Keratinocyte (primary cell): Measurements from ENCODE around the gene RPS6KA5.
"Not testable (repeated sequence)": the region's sequence is repeated elsewhere in the genome, so short reads cannot be mapped to it uniquely, and the experiment has no call there.

ENCODE experiments used
- EZH2 ChIP-seq: IDR thresholded peaks from one replicate; pipeline ENCODE4 v1.6.1; 2012; ENCODE audit warnings: inconsistent platforms, mild to moderate bottlenecking, low read length, moderate library complexity
- TF ChIP-seq, protein P1 (sequence below), 3 experiments: IDR thresholded peaks in 1 of 3; conservative IDR thresholded peaks in 1 of 3; optimal IDR thresholded peaks in 1 of 3; 2 replicates in 2 of 3; 3 replicates in 1 of 3; pipeline versions ENCODE3 to v1.5.1; 2011; ENCODE audit warnings: low read length in 3 of 3, mild to moderate bottlenecking in 3 of 3, moderate library complexity in 2 of 3, control low read depth in 1 of 3, inconsistent platforms in 1 of 3; ENCODE audit not compliant: insufficient read depth in 2 of 3; ENCODE audit errors: extremely low read depth in 1 of 3

DNA sequence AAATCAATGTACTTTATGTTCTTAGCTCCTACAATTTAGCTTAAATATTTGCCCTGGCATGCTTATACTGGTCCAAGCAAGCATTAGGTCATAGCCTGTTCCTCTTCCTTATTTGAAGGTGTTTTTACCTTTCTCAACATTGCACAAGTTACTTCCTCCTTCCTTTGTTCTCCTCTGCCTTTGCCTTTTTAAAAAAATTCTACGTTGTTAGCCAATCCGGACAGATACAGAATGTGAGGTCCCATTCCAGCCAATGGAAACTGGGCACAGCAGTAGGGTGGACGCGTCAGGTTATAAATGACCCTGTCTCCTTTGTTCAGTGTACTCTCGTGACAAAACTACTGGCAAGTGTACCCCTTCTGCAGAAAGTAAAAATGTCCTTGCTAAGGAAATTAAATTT is 27.0 kb upstream of the RPS6KA5 start:
- TF ChIP-seq, protein P1, sequence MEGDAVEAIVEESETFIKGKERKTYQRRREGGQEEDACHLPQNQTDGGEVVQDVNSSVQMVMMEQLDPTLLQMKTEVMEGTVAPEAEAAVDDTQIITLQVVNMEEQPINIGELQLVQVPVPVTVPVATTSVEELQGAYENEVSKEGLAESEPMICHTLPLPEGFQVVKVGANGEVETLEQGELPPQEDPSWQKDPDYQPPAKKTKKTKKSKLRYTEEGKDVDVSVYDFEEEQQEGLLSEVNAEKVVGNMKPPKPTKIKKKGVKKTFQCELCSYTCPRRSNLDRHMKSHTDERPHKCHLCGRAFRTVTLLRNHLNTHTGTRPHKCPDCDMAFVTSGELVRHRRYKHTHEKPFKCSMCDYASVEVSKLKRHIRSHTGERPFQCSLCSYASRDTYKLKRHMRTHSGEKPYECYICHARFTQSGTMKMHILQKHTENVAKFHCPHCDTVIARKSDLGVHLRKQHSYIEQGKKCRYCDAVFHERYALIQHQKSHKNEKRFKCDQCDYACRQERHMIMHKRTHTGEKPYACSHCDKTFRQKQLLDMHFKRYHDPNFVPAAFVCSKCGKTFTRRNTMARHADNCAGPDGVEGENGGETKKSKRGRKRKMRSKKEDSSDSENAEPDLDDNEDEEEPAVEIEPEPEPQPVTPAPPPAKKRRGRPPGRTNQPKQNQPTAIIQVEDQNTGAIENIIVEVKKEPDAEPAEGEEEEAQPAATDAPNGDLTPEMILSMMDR (optimal IDR thresholded peaks at IDR 0.05 in 1 of 3, IDR thresholded peaks at IDR 0.05 in 1 of 3, conservative IDR thresholded peaks at IDR 0.05 in 1 of 3; ENCODE audit: extremely low read depth in 1 of 3, insufficient read depth in 2 of 3, low read length in 3 of 3), result not testable (repeated sequence)
- TF ChIP-seq EZH2, result not testable (repeated sequence)
